C4-2B (cell line): ENCODE results near the gene ANKS1B.

Experiments used
- ZFX ChIP-seq: fragments of 450-650 bp; IDR thresholded peaks from 2 replicates; pipeline ENCODE4 v1.6.1; 2017
- TF ChIP-seq, protein P1 (sequence below): fragments of 450-650 bp; conservative IDR thresholded peaks from 2 replicates; pipeline ENCODE4 v1.5.1; 2017; ENCODE audit warnings: mild to moderate bottlenecking

GRCh38 chr12:99453836-99454538, 530.7 kb downstream of the ANKS1B start:
- TF ChIP-seq, protein P1, sequence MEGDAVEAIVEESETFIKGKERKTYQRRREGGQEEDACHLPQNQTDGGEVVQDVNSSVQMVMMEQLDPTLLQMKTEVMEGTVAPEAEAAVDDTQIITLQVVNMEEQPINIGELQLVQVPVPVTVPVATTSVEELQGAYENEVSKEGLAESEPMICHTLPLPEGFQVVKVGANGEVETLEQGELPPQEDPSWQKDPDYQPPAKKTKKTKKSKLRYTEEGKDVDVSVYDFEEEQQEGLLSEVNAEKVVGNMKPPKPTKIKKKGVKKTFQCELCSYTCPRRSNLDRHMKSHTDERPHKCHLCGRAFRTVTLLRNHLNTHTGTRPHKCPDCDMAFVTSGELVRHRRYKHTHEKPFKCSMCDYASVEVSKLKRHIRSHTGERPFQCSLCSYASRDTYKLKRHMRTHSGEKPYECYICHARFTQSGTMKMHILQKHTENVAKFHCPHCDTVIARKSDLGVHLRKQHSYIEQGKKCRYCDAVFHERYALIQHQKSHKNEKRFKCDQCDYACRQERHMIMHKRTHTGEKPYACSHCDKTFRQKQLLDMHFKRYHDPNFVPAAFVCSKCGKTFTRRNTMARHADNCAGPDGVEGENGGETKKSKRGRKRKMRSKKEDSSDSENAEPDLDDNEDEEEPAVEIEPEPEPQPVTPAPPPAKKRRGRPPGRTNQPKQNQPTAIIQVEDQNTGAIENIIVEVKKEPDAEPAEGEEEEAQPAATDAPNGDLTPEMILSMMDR = no peak
- no peak for TF ChIP-seq ZFX
